Measurements from ENCODE around the gene LSR. TPM values are rescaled to one million over a fixed set of nuclear protein-coding genes. Genes with fewer than 3 reads are reported as not detected.

LSR gene, protein sequence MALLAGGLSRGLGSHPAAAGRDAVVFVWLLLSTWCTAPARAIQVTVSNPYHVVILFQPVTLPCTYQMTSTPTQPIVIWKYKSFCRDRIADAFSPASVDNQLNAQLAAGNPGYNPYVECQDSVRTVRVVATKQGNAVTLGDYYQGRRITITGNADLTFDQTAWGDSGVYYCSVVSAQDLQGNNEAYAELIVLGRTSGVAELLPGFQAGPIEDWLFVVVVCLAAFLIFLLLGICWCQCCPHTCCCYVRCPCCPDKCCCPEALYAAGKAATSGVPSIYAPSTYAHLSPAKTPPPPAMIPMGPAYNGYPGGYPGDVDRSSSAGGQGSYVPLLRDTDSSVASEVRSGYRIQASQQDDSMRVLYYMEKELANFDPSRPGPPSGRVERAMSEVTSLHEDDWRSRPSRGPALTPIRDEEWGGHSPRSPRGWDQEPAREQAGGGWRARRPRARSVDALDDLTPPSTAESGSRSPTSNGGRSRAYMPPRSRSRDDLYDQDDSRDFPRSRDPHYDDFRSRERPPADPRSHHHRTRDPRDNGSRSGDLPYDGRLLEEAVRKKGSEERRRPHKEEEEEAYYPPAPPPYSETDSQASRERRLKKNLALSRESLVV
- total RNA-seq, result 2.7 and 4.0 TPM in 2 replicates

DNA sequence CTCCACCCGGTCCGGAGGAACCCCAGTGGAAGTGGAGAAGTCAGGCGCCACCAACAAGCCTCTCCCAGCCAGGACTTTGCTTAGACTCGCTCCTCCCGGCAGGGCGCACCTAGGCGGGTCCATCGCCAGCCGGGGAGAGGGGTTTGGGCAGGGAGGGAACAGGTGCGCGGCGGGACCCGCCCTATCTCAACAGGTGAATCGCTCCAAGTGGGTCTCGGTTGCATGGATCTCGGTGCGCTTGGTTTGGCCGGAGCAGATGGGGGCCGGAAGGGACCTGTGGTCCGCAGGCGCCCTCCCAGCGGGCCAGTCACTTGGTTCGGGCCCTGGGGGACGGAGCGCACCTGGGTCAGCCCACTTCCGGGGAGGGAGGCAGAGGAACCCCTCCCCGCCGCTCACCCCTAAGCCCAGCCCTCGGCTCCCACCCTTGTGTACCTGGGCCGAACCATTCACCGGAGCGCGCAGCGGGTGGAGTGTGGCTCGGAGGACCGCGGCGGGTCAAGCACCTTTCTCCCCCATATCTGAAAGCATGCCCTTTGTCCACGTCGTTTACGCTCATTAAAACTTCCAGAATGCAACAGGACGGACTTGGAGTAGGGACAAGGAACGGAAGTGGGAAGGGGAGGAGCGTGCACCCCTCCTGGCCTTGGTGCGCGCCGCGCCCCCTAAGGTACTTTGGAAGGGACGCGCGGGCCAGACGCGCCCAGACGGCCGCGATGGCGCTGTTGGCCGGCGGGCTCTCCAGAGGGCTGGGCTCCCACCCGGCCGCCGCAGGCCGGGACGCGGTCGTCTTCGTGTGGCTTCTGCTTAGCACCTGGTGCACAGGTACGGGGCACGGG is at the start of gene LSR:
Gene LSR, plus strand, starts transcription at position 693 of the 836 bp plus-strand sequence. Its CDS starts 21 bp downstream, at position 714.
- peak; percentile 30 for DNase-seq (ENCODE audit: low spot score)
- peaks cover 19% of the 10 kb centered on the region for H3K27me3 Mint-ChIP-seq (ENCODE audit: insufficient read depth)
- peak within 1 kb of the TSS; percentile 85 for H3K4me3 Mint-ChIP-seq

DNA sequence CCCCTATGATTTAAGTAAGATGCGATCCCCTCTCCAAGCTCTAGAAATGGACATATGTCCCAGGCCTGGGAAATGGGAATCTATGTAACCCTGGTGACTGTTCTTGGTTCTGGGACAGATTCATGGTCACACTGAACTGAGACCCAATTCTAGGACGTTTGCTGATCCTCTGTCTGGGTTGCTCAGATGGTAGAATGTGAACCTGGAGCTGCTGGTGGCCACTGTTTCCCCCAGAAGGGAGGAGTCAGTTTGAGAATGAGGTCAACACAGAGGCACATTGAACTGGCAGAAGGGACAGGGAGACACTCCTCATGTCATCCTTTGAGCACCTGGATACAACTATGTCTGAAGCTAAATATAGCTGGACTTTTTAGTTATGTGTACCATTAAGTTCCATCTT is 49.3 kb upstream of the LSR start:
- peaks cover 22% of the 10 kb centered on the region for H3K4me1 Mint-ChIP-seq (ENCODE audit: low read depth)
- H3K27me3 Mint-ChIP-seq (ENCODE audit: insufficient read depth), result no peaks in the 10 kb centered on the region
- H3K4me3 Mint-ChIP-seq, result no peak overlapping the region
- DNase-seq (ENCODE audit: low spot score), result no peak
- no peak overlapping the region for H3K27ac Mint-ChIP-seq
- intact Hi-C loops (cut with micrococcal nuclease), result no loop called here
- no peaks in the 10 kb centered on the region for H3K9me3 Mint-ChIP-seq
- peaks cover 2% of the 10 kb centered on the region for H3K36me3 Mint-ChIP-seq (ENCODE audit: low read depth)

More for the DNA sequence above, at the start of gene LSR:
- peaks cover 2% of the 10 kb centered on the region for H3K36me3 Mint-ChIP-seq (ENCODE audit: low read depth)
- peaks cover 7% of the 10 kb centered on the region for H3K9me3 Mint-ChIP-seq
- peak within 1 kb of the TSS; percentile 23 for H3K27ac Mint-ChIP-seq
- intact Hi-C loops (cut with micrococcal nuclease), result loop anchor here (1.0 to 5.0 kb wide), 2 partner anchors 20 to 36 kb away; partner anchors contain the start of gene USF2
- peaks cover 18% of the 10 kb centered on the region for H3K4me1 Mint-ChIP-seq (ENCODE audit: low read depth)

DNA sequence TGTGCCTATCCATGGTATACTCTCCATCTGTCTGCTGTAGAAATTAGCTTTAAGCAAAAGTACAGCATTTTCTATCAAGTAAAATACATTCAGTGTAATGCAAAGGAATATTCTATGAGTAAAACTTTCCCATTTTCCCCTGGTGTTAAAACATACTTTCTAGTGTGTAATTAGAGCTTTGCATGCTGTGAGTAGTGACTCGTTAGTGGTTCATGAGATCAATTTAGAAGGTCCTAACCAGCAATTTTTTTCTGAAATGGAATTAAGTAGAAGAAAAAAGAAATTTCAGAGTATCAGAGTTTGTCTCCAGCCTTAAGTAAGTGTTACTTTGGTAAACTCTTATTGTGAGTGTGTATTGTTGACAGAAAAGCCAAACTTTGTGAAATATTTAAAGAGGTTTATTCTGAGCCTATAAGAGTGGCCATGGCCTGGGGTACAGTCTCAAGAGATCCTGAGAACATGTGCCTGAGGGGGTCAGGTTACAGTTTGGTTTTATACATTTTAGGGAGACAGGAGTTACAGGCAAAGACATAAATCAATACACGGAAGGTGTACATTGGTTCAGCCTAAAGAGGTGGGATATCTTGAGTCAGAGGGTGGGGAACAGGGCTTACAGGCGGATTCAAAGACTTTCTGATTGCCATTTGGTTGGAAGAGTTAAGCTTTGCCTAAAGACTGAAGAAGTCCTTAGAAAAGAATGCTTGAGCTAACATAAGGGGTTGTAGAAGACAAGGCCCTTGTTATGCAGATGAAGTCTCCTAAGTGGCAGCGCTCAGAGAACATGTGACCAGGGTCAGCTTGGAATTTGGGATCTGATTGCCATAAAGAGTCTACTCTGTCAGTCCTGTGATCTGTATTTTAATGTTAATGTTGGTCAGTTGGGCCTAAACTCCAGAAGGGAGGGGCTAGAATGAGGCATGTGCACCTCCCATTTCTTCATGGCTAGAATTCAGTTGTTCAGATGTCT is 45.8 kb upstream of the LSR start:
- peaks cover 4% of the 10 kb centered on the region for H3K36me3 Mint-ChIP-seq (ENCODE audit: low read depth)
- DNase-seq (ENCODE audit: low spot score), result no peak
- intact Hi-C loops (cut with micrococcal nuclease), result no loop called here
- H3K9me3 Mint-ChIP-seq, result peaks cover 2% of the 10 kb centered on the region
- H3K27ac Mint-ChIP-seq, result peak overlapping the region; percentile 67
- H3K4me3 Mint-ChIP-seq, result no peak overlapping the region
- H3K4me1 Mint-ChIP-seq (ENCODE audit: low read depth), result peaks cover 54% of the 10 kb centered on the region
- H3K27me3 Mint-ChIP-seq (ENCODE audit: insufficient read depth), result no peaks in the 10 kb centered on the region

DNA sequence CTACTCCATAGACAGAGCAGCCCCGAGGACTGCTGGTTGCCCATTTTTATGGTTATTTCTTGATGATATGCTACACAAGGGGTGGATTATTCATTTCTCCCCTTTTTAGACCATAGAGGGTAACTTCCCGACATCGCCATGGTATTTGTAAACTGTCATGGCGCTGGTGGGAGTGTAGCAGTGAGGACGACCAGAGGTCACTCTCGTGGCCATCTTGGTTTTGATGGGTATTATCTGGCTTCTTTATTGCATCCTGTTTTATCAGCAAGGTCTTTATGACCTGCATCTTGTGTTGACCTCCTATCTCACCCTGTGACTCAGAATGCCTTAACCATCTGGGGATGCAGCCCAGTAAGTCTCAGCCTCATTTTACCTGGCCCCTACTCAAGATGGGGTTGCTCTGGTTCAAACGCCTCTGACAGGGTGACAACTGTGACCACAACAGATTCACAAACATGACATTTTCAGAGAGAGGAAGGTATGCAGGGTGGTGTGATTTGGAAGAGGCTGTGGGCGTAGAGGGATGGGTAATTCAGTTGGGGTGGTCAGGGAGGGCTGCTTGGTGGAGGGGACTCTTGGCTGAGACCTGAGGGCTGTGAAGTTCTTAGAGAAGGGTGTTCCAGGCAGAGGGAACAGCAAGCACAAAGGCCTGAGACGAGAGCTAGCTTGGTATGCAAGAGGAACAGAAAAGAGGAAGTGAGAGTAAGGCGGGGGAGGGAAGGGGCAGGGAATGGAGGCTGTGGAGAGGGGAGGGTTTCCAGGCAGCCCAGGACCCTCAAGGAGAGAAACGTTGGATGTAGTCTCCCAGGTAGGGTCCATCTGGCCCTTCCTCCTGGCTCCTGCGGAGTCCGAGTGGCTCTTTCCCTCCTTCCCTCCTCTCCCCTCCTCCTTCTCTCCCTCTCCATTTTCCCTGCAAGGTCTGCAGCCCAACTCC is 43.7 kb upstream of the LSR start:
- no peak for DNase-seq (ENCODE audit: low spot score)
- Mint-ChIP-seq H3K4me3 (peak overlapping the region; percentile 61), H3K4me1 (ENCODE audit: low read depth) (peaks cover 63% of the 10 kb centered on the region), H3K36me3 (ENCODE audit: low read depth) (peaks cover 7% of the 10 kb centered on the region), H3K9me3 (peaks cover 5% of the 10 kb centered on the region), H3K27ac (peak overlapping the region; percentile 95), H3K27me3 (ENCODE audit: insufficient read depth) (no peaks in the 10 kb centered on the region)
- intact Hi-C loops (cut with micrococcal nuclease), result loop anchor here (5.0 kb wide), 1 partner anchor 142 kb away; the partner anchor contains the start of gene FFAR1

DNA sequence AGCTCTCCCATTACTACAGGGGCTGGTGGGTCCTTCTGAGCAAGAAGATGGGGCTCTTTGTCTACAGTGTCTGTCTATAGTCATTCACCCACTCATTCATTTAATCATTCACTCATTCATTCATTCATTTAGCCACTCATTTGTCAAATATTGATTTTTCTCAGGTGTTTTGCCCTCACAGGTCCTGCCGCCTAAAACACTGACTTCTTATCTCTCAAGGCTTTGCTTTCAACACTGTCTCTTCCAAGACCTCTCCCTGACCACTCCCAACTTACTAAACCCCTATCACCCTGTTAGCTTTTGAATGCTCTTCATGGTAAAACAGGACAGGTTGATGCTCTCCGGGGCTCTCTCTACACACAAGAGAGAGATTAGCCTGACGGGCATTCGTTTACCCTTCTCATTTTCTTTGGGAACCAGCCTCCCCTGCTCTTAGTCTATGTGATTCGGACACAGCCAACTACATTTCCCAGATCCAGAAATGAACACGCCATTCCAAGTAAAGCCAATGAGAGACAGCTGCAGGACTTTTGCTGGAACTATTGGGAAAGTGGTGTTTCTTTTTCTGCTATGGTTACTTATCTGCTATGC is 43.0 kb upstream of the LSR start:
- Mint-ChIP-seq H3K4me1 (ENCODE audit: low read depth) (peaks cover 66% of the 10 kb centered on the region), H3K9me3 (peaks cover 5% of the 10 kb centered on the region), H3K27ac (peak overlapping the region; percentile 88), H3K27me3 (ENCODE audit: insufficient read depth) (no peaks in the 10 kb centered on the region), H3K4me3 (peak overlapping the region; percentile 64), H3K36me3 (ENCODE audit: low read depth) (peaks cover 7% of the 10 kb centered on the region)
- intact Hi-C loops (cut with micrococcal nuclease), result loop anchor here (1.0 to 5.0 kb wide), 3 partner anchors 8 to 141 kb away; partner anchors contain the start of gene FFAR1
- DNase-seq (ENCODE audit: low spot score), result no peak

DNA sequence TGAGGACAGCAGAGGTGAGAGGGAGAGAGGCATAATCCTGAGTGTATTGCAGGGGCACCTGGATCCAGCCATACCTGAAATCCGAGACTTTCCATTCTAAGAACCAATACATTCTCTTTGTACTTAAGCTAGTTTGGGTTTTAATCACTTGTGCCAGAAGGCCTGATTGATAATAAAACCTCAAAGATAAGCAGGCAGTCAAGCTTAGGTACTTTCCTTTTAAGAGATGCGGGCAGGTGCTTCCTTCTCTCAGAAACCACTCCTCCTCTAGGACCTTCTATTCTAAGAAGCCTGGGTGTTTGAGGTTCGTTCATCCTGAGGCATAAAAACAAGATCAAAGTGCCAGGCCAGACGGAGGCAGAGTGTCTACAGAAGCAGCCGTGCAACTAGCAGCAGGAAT is 42.4 kb upstream of the LSR start:
- peaks cover 70% of the 10 kb centered on the region for H3K4me1 Mint-ChIP-seq (ENCODE audit: low read depth)
- peak; percentile 56 for DNase-seq (ENCODE audit: low spot score)
- intact Hi-C loops (cut with micrococcal nuclease), result loop anchor here (1.0 to 5.0 kb wide), 3 partner anchors 8 to 141 kb away; partner anchors contain the start of gene FFAR1
- H3K27ac Mint-ChIP-seq, result peak overlapping the region; percentile 88
- H3K4me3 Mint-ChIP-seq, result peak overlapping the region; percentile 64
- H3K27me3 Mint-ChIP-seq (ENCODE audit: insufficient read depth), result no peaks in the 10 kb centered on the region
- H3K9me3 Mint-ChIP-seq, result peaks cover 5% of the 10 kb centered on the region
- H3K36me3 Mint-ChIP-seq (ENCODE audit: low read depth), result peaks cover 7% of the 10 kb centered on the region

DNA sequence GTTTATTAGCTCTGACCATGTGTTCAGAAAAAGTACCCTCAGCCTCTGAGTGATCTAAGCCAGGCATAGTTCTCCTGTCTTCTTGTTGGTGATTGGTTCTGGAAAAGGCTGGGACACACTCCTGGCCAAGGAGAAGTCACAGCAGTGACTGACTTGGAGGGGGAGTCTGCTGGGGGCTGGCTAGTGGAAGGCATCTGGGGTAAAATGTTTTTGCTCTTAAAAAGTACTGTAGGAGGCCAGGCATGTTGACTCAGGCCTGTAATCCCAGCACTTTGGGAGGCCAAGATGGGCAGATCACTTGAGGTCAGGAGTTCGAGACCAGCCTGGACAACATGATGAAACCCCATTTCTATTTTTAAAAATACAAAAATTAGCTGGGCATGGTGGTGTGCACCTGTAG is 41.9 kb upstream of the LSR start:
- peaks cover 5% of the 10 kb centered on the region for H3K9me3 Mint-ChIP-seq
- H3K27me3 Mint-ChIP-seq (ENCODE audit: insufficient read depth), result no peaks in the 10 kb centered on the region
- peaks cover 7% of the 10 kb centered on the region for H3K36me3 Mint-ChIP-seq (ENCODE audit: low read depth)
- peak overlapping the region; percentile 88 for H3K27ac Mint-ChIP-seq
- H3K4me3 Mint-ChIP-seq, result peak overlapping the region; percentile 64
- intact Hi-C loops (cut with micrococcal nuclease), result loop anchor here (1.0 to 5.0 kb wide), 3 partner anchors 7 to 140 kb away; partner anchors contain the start of gene FFAR1
- no peak for DNase-seq (ENCODE audit: low spot score)
- peaks cover 75% of the 10 kb centered on the region for H3K4me1 Mint-ChIP-seq (ENCODE audit: low read depth)

DNA sequence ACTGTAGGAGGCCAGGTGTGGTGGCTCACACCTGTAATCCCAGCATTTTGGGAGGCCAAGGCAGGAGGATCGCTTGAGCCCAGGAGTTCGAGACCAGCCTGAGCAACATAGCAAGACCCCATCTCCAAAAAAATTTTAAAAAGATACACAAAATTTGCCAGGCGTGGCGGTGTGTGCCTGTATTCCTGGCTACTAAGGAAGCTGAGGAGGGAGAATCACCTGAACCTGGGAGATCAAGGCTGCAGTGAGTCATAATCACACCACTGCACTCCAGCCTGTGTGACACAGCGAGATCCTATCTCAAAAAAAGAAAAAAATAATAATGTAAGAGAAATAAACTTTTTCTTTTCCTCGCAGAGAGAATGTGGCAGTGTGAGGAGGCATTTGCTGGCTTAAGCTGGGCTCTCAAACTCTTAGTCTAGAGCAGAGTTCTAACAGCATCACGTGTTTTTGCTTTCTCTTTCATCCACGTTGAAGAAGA is 41.4 kb upstream of the LSR start:
- peak overlapping the region; percentile 78 for H3K27ac Mint-ChIP-seq
- H3K4me1 Mint-ChIP-seq (ENCODE audit: low read depth), result peaks cover 80% of the 10 kb centered on the region

DNA sequence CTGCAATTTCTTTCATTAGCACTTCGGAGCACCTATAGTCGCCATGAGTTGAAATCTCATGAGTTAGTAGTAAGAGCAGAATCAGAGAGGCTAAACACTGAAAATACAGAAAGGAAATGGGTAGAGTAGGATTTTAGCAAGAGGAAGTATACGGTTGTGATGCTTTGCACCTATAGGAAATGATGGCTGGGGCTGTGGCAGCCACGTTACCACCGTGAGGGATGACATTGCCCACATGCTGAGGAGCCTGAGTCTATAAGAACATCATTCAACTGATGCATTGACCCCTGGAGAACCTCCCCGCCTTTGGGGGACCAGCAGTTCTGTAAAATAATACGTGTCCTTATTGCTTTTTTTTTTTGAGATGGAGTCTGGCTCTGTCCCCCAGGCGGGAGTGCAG is 40.7 kb upstream of the LSR start:
- Mint-ChIP-seq H3K4me3 (no peak overlapping the region), H3K9me3 (peaks cover 5% of the 10 kb centered on the region), H3K27ac (peak overlapping the region; percentile 78), H3K36me3 (ENCODE audit: low read depth) (peaks cover 5% of the 10 kb centered on the region), H3K27me3 (ENCODE audit: insufficient read depth) (no peaks in the 10 kb centered on the region), H3K4me1 (ENCODE audit: low read depth) (peaks cover 77% of the 10 kb centered on the region)
- no peak for DNase-seq (ENCODE audit: low spot score)
- intact Hi-C loops (cut with micrococcal nuclease), result loop anchor here (5.0 kb wide), 1 partner anchor 139 kb away; the partner anchor contains the start of gene FFAR1

More for the DNA sequence above, 41.4 kb upstream of the LSR start:
- H3K4me3 Mint-ChIP-seq, result no peak overlapping the region
- peaks cover 5% of the 10 kb centered on the region for H3K9me3 Mint-ChIP-seq
- DNase-seq (ENCODE audit: low spot score), result no peak
- H3K36me3 Mint-ChIP-seq (ENCODE audit: low read depth), result peaks cover 7% of the 10 kb centered on the region
- H3K27me3 Mint-ChIP-seq (ENCODE audit: insufficient read depth), result no peaks in the 10 kb centered on the region
- intact Hi-C loops (cut with micrococcal nuclease), result loop anchor here (5.0 kb wide), 1 partner anchor 140 kb away; the partner anchor contains the start of gene FFAR1

DNA sequence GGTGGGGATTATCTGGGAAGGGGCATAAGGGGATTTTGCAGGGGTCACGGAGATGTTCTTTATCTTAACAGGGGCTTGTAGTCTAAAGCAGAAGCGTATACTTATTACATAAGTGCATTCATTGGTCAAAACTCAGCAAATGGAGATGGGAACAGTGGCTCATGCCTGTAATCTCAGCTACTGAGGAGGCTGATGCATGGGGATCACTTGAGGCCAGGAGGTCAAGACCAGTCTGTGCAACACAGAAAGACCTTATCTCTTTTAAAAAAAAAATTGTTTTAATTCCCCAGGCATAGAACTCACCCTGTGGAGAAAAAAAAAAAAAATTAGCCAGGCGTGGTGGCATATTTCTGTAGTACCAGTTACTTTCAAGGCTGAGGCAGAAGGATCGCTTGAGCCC is 39.2 kb upstream of the LSR start:
- Mint-ChIP-seq H3K27me3 (ENCODE audit: insufficient read depth) (no peaks in the 10 kb centered on the region), H3K9me3 (peaks cover 5% of the 10 kb centered on the region), H3K4me3 (no peak overlapping the region), H3K4me1 (ENCODE audit: low read depth) (peaks cover 74% of the 10 kb centered on the region), H3K36me3 (ENCODE audit: low read depth) (peaks cover 5% of the 10 kb centered on the region), H3K27ac (peak overlapping the region; percentile 62)
- DNase-seq (ENCODE audit: low spot score), result no peak
- intact Hi-C loops (cut with micrococcal nuclease), result loop anchor here (5.0 kb wide), 3 partner anchors 38 to 138 kb away; partner anchors contain the start of genes FFAR1, LSR and USF2
